Suprapubic skin (tissue), 4 donors: Measurements from ENCODE around the gene VEGFD. TPM values are rescaled to one million over a fixed set of nuclear protein-coding genes. Genes with fewer than 3 reads are reported as not detected.
A peak's percentile ranks its signal among the peaks of the same experiment; 100 is the strongest.

Experiments used
- DNase-seq, 2 donors: peaks; one replicate each; pipeline ENCODE4 v3.0.0-alpha.2; 2019; ENCODE audit warnings: low spot score in 2 of 2
- H3K27ac ChIP-seq: fragments of 200-600 bp; sonication (generic); one replicate; pipeline ENCODE4 v1.5.1; 2019
- H3K27me3 ChIP-seq: fragments of 200-600 bp; sonication (generic); one replicate; pipeline ENCODE4 v1.5.1; 2019
- H3K36me3 ChIP-seq: fragments of 200-600 bp; sonication (generic); one replicate; pipeline ENCODE4 v1.5.1; 2019
- H3K4me1 ChIP-seq: fragments of 200-600 bp; sonication (generic); one replicate; pipeline ENCODE4 v1.5.1; 2019
- H3K4me3 ChIP-seq: fragments of 200-600 bp; sonication (generic); one replicate; pipeline ENCODE4 v1.5.1; 2019; ENCODE audit warnings: mild to moderate bottlenecking
- H3K9me3 ChIP-seq: fragments of 200-600 bp; sonication (generic); one replicate; pipeline ENCODE4 v1.5.1; 2019
- EP300 ChIP-seq: sonication (generic); formaldehyde crosslinking; IDR thresholded peaks from one replicate; pipeline ENCODE4 v1.6.1; 2017; ENCODE audit warnings: antibody characterized with exemption
- POLR2A ChIP-seq, 2 donors: fragments of 450-650 bp; IDR thresholded peaks; one replicate each; pipeline ENCODE4 v1.6.1; 2017; ENCODE audit warnings: antibody characterized with exemption in 2 of 2, mild to moderate bottlenecking in 2 of 2, moderate library complexity in 2 of 2
- POLR2AphosphoS5 ChIP-seq, 3 donors: sonication (generic); formaldehyde crosslinking; IDR thresholded peaks; one replicate each; pipeline ENCODE4 v1.6.1; 2017; ENCODE audit warnings: antibody characterized with exemption in 3 of 3
- WGBS: methylation state at CpG from one replicate; pipeline ENCODE4 v1.1.5; 2018; 5-methylcytosine and 5-hydroxymethylcytosine counted together
- total RNA-seq, 4 donors: library from RNA; depleted of rRNA; stranded (reverse); fragments of >200 nt; gene quantifications; one replicate each; pipeline ENCODE4 v1.1.0, GENCODE V29; 2016
- TF ChIP-seq, protein P1 (sequence below), 2 donors: fragments of 200-600 bp in 1 of 2; fragments of 450-650 bp in 1 of 2; sonication (generic) in 1 of 2; IDR thresholded peaks; one replicate each; pipeline ENCODE4 v1.5.1; 2016 to 2019; ENCODE audit warnings: antibody characterized with exemption in 2 of 2, mild to moderate bottlenecking in 1 of 2, moderate library complexity in 1 of 2

Gene VEGFD
- total RNA-seq, 4 donors from 2014 or later = 0.76 to 1.7 (median 1.2) TPM; not detected in 1

DNA sequence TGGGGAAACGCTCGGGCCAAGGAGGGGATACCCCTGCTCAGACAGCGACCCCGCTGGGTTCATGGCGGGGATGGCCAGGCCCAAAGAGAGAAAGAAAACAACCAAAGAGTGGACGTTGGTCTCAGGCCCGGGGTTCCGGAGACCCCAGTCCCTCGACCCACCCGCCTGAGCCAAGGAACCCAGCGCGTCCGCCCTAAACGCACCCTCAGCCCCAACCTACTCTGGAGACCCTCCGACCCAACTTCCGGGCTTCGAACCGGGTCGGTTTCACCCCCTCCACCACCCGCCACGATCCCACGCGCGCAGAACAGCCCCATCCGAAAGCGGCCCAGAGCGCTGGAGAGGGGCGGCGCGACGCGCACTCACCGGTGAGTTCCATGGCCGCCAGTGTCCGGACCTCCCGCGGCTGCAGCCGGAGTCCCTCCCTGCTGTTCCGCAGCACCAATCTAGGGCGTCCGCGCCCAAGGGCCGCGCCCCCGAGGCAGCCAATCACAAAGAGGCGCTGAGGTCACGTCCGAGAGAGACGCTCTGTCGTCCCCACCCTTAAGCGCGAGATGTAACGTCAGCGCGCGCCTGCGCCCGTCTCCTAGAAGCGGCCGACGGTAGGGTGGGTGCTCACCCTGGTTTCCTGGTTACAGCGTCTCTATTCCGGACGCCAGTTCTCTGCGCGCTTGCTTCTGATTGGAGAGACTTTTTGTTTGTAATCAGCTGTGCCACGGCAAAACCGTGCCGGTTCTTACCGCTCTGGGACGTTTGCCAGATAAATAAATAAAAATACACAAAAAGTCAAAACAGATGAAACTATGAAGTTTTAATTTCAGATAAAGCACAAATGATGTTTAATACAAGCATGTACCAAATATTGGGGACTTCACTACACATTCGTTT, 48.8 kb downstream of the VEGFD start, which contains the start of gene PIGA:
Gene PIGA, minus strand, starts transcription at position 389 of the 888 bp plus-strand sequence. CDS start 3,593 bp downstream, outside the sequence.
- peaks cover 9% of the 10 kb centered on the region for H3K36me3 ChIP-seq
- peak within 1 kb of the TSS; percentile 89 for H3K27ac ChIP-seq
- no peak for TF ChIP-seq EP300
- peak; percentile 18 to 89 (median 82) for TF ChIP-seq POLR2AphosphoS5 (IDR thresholded peaks at IDR 0.05)
- peak; percentile 79 to 84 for TF ChIP-seq POLR2A (IDR thresholded peaks at IDR 0.05)
- TF ChIP-seq, protein P1, sequence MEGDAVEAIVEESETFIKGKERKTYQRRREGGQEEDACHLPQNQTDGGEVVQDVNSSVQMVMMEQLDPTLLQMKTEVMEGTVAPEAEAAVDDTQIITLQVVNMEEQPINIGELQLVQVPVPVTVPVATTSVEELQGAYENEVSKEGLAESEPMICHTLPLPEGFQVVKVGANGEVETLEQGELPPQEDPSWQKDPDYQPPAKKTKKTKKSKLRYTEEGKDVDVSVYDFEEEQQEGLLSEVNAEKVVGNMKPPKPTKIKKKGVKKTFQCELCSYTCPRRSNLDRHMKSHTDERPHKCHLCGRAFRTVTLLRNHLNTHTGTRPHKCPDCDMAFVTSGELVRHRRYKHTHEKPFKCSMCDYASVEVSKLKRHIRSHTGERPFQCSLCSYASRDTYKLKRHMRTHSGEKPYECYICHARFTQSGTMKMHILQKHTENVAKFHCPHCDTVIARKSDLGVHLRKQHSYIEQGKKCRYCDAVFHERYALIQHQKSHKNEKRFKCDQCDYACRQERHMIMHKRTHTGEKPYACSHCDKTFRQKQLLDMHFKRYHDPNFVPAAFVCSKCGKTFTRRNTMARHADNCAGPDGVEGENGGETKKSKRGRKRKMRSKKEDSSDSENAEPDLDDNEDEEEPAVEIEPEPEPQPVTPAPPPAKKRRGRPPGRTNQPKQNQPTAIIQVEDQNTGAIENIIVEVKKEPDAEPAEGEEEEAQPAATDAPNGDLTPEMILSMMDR (IDR thresholded peaks at IDR 0.05) = no peak
- no peaks in the 10 kb centered on the region for H3K9me3 ChIP-seq
- H3K4me3 ChIP-seq = peak within 1 kb of the TSS; percentile 76
- no peaks in the 10 kb centered on the region for H3K27me3 ChIP-seq
- peak; percentile 96 for DNase-seq
- 36% methylated on average over 68 of the region's 72 CpGs for WGBS
- H3K4me1 ChIP-seq = peaks cover 5% of the 10 kb centered on the region

DNA sequence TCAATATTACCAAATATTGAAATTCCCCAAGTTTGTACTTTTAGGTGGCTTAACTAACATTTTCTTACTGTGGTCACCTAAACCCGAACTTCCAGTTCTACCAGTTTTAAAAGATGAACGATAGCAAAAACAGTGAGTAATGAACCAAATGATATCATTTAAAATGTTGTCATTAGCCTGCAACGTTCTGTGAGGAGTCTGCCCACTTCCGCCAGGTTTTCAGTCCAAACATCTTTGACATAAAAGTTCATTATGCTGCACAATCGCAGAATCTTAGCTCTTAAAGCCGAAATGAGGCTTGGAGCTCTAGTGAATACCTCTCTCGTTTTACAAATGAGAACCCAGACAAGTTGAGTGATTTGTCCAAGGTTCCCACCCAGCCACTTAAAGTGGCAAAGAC, 49.7 kb downstream of the VEGFD start:
- Histone ChIP-seq H3K36me3 (peaks cover 9% of the 10 kb centered on the region), H3K27ac (peak overlapping the region; percentile 89), H3K4me1 (peaks cover 5% of the 10 kb centered on the region), H3K9me3 (no peaks in the 10 kb centered on the region), H3K4me3 (peak overlapping the region; percentile 76), H3K27me3 (no peaks in the 10 kb centered on the region)
- TF ChIP-seq, protein P1 (IDR thresholded peaks at IDR 0.05) = no peak
- TF ChIP-seq POLR2A (IDR thresholded peaks at IDR 0.05) = no peak
- TF ChIP-seq POLR2AphosphoS5 (IDR thresholded peaks at IDR 0.05) = no peak
- no peak for TF ChIP-seq EP300
- no peak for DNase-seq
- 45% methylated on average over 7 of the region's 7 CpGs for WGBS

DNA sequence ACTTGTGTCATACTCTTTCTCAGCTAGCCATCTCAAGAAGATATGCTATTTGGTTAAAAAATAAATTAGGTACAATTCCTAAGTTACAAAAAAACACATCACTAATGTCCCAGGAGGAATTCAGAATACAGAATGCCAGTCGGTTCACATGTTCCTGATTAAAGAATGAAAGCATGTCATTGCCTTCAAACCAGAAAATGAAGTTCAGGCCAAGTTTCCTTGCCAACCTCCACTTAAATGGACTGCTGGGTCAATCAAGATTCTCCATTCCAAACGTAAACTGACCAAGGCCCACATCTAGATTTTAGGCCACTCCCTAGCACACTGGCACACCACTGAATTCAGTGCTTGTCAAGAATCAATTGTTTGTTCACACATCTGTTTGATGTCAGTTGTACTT, 55.4 kb downstream of the VEGFD start:
- Histone ChIP-seq H3K36me3 (peaks cover 13% of the 10 kb centered on the region), H3K4me1 (peaks cover 7% of the 10 kb centered on the region), H3K27me3 (no peaks in the 10 kb centered on the region), H3K4me3 (no peak overlapping the region), H3K9me3 (no peaks in the 10 kb centered on the region), H3K27ac (no peak overlapping the region)
- TF ChIP-seq POLR2A (IDR thresholded peaks at IDR 0.05) = no peak
- TF ChIP-seq, protein P1 (IDR thresholded peaks at IDR 0.05) = no peak
- TF ChIP-seq POLR2AphosphoS5 (IDR thresholded peaks at IDR 0.05) = no peak
- TF ChIP-seq EP300 = no peak
- WGBS = 29% methylated on average over 2 of the region's 2 CpGs
- DNase-seq = no peak

DNA sequence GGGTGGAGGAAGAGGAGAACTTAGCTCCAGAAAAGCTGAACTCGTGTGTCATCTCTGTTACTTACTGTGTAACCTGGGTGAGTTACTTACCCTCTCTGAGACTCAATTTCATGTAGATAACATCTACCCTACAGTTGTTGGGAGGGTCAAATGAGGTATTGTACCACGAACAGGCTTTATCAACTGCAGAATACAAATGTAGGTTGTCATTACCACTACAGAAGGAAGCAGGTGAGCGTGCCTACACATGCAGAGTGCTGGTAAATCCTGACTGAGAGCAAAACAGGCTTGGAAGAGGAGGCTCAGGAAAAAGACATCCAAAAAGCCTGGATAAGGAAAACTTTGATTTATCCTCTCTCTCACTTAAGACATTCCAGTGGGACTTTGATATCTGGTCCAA, 56.1 kb downstream of the VEGFD start:
- Histone ChIP-seq H3K4me1 (peaks cover 7% of the 10 kb centered on the region), H3K9me3 (no peaks in the 10 kb centered on the region), H3K27ac (no peak overlapping the region), H3K36me3 (peaks cover 13% of the 10 kb centered on the region), H3K27me3 (no peaks in the 10 kb centered on the region), H3K4me3 (no peak overlapping the region)
- 41% methylated on average over 3 of the region's 3 CpGs for WGBS
- DNase-seq = no peak
- no peak for TF ChIP-seq POLR2A (IDR thresholded peaks at IDR 0.05)
- TF ChIP-seq, protein P1 (IDR thresholded peaks at IDR 0.05) = no peak
- TF ChIP-seq POLR2AphosphoS5 (IDR thresholded peaks at IDR 0.05) = no peak
- TF ChIP-seq EP300 = no peak

DNA sequence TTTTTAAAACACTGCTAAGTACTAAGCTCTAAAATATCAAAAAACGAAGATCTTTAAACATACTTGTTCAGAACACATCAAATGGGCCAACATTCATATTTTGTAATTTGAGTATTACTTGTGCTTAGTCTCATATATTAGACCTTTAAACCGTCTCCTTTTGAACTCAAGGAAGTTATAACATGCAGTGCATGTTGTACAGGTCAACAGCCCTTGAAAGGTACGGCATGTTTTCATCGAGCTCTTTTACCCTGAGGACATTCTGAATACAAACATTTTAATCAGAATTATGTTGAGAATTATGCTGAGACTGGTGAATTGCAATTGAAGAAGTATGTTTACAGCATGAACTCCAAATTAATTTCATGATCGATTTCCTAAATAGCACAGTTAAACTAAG, 61.7 kb downstream of the VEGFD start:
- no peak for DNase-seq
- 74% methylated on average over 5 of the region's 5 CpGs for WGBS
- no peak overlapping the region for H3K27ac ChIP-seq
- TF ChIP-seq EP300 (no peak), POLR2A (IDR thresholded peaks at IDR 0.05) (no peak), POLR2AphosphoS5 (IDR thresholded peaks at IDR 0.05) (no peak)
- TF ChIP-seq, protein P1 (IDR thresholded peaks at IDR 0.05) = no peak
- H3K4me1 ChIP-seq = no peaks in the 10 kb centered on the region
- peaks cover 4% of the 10 kb centered on the region for H3K36me3 ChIP-seq
- H3K4me3 ChIP-seq = no peak overlapping the region
- H3K9me3 ChIP-seq = no peaks in the 10 kb centered on the region
- no peaks in the 10 kb centered on the region for H3K27me3 ChIP-seq
